ENCODE results near the gene CDKAL1.
"Not testable (repeated sequence)": the region's sequence is repeated elsewhere in the genome, so short reads cannot be mapped to it uniquely, and the experiment has no call there.

Gene CDKAL1

GRCh38 chr6:20554817-20555216, 20.6 kb downstream of the CDKAL1 start:
- DNase-seq: no peak

DNA sequence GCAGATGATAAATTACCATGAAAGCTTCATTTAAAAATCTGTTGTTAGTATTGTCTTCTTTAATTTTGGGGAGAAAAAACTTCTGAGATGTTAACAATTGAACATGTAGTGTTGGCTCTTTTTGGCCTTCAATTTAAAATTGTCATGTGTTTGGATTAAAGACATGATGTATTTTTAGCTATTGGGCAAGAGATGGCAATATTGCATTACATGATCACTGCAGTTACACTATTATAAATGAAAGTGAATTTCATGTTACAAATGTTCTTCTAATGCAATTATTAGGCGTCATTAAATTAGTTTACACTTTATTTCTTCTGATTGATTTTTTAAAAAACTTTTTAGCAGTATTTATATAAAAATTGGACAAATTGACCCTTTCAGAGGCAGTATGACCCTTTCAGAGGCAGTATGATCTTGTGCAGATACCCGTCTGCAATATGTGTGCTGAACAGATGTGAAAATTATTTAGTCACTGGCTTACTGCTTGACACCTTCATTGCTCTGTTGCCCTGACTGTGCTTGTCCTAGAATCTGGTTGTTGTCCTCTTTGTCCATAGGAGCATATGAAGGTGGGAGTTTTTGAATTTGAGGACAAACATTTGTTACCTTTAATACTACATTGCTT, 25.8 kb downstream of the CDKAL1 start:
- DNase-seq: no peak

- no peak for DNase-seq
Measured at GRCh38 chr6:20563377-20563776, 29.1 kb downstream of the CDKAL1 start.

DNA sequence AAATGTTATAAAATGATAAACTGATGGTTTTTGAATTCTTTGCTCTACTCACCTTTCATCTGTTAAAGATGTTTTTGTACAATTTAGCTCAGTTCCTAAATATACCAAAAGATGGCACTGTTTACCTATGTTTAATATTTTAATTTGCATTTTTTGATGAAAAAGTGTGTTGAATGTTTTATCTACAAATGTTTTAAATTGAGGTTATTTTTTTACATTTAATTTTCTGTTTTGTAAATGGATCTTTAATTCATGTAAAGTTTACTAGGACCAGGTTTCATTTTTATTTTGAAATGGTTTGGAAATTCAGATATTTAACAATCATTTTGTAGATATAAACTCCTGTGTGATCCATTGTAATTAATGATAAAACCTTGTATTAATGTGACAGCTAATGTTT, 30.0 kb downstream of the CDKAL1 start:
- no peak for DNase-seq

GRCh38 chr6:20564777-20565176, 30.5 kb downstream of the CDKAL1 start:
- DNase-seq: no peak

DNA sequence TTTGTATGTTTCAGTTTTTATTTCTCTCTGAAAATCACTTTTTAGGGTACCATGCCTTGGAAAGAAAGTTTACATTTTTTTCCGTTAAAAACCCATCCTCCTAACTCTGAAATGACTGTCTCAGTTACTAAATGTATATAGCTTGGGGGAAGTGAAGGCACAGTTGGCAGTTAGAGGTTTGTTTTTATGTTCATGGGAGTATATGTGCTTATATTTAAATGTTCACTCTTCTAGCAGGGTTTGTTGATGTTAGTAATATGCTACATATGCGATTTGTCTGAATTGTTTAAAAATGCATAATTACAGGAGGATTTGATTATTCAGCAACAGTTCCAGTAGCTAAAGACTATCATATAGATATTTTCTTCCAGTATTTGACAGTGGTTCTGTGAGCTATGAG, 31.1 kb downstream of the CDKAL1 start:
- no peak for DNase-seq

DNA sequence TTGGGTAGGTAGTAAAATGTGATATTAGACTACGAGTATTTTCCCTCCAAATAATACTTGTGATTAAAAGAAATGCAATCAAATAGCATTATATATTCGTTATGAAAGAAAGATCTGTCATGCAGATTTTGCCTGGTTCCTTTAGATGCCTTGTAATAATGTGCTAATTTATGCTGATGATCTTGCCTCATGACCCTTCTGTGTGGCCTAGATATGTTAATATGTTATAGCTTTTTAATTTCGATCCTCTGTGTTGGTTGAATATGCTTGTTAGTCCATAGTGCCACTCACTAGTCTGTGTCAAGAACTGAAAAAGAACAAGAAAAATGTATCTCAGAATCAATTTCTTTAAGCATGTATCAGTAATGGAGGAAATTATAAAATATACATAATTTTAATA, 31.9 kb downstream of the CDKAL1 start:
- DNase-seq: no peak

DNA sequence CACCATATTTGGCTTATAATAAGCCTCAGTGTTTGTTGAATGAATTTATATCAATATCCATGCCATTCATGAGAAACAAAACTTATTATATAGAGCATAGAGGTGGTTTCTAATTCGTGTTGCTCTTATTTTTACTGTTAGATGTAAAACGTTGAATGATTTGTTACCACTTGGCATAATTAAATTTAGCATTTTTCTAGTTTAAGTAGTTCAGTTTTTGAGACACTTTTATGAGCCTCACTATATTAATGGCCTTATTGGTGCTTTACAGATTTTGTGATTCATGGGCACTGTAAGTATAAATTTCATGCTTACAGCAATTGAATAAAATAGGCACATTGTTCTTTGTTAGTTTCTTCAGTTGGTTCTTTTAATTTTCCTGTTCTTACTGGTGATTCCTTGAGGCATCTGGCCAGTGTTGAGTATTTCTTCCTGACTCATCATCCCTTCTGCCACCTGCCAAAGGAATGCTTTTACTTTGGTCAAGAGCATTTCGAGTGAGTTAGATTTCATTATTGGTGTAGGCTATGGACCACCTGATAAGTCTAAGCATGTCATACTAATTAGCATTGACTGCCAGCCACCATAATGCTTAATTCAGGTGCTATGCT, 34.8 kb downstream of the CDKAL1 start:
- no peak for DNase-seq

DNA sequence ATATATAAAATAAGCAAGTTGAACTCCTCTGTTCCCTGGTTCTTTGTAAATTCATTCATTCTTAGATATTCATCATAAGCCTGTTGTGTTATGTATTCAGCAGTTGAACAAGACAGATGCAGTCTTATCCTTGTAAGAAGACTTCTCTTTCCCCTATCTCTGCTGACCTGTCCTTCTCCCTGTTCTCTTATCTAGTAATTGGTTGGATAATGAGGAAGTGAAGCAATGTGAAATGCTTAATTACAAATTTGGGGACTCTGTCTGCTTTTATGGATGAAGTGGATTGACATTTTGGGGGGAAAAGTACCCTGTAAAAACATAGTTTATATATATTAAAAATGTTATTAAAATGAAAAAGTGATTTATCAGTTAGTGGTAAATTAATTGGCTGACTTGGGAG, 37.0 kb downstream of the CDKAL1 start:
- DNase-seq: no peak

GRCh38 chr6:20572288-20572687, 38.0 kb downstream of the CDKAL1 start:
- no peak for DNase-seq

GRCh38 chr6:20572940-20573339, 38.7 kb downstream of the CDKAL1 start:
- DNase-seq: no peak

GRCh38 chr6:20574355-20574754, 40.1 kb downstream of the CDKAL1 start:
- DNase-seq: no peak

- DNase-seq: no peak
Measured at GRCh38 chr6:20575125-20575524, 40.9 kb downstream of the CDKAL1 start.

DNA sequence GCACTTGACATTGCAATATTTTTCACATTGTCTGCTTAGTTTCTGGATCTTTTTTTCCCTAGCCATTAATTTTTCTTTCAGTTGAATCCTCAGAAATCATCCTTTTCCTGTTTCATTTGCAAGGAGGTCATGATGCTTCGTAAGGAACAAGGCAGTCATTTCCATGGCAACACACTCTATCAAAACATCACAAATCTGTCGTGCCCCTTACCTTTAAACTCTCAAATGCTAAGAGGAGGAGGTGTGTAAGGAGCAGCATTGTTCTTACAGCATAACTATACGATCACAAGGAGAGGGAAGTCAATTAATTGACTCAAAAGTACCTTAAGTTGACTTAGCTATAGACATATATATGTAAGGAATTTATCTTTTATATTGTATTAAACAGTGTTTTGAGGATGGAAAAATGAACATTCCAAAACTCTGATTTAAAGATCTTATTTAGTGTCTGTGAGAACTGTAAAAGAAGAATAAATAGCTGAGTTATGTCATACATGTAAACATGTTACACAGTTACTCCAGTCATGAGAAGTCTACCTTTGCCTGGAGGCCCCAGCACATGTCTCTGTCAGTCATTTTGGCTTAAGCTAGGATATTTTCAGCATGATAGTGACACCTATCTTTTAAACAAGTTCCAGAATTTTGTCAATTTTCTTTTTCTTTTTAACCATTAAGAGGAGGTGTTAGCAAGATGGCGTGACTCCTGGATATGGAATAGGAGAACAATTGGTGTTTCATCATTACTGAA, 41.6 kb downstream of the CDKAL1 start:
- DNase-seq: no peak

DNA sequence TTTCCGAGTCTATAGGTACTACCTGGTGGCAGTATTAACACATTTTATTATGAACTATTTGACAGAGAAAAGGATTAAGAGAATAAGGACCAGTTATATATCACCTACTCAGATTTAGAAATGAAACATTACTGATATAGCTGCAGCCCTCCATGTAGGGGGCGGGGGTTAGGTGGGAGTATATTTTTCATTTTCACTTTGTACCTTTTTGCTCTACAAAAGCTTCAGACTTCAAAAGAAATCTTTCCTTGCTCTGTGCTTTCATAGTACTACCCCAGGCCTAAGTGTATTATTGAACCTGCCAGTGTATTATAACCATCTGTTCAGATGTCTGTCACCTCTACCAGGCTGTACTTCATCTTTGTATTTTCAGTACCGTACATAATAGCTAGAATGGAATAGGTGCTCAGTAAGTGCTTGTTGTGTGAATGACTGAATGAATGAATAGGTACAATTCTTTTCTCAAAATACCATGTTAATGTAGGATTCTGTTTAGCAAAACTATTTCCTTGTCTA, 43.0 kb downstream of the CDKAL1 start:
- DNase-seq: no peak

- no peak for DNase-seq
Measured at GRCh38 chr6:20581070-20581469, 46.8 kb downstream of the CDKAL1 start.

- DNase-seq: no peak
Measured at GRCh38 chr6:20582586-20583443, 48.6 kb downstream of the CDKAL1 start.

DNA sequence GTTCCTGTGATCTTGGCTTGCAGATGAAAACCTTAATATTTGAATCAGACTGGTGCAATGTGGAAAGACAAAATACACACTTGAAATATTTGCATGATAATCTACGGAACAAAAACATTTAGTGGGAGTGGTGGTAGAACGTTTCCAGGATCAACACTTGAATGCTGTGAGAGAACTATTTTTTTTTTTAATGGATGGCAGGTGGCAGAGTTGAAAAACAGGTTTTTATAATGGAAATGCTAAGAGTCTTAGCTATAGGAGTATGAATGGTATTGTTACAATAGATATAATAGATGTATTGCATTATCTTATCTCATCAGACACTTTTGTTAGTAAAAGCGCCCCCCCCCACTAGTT, 49.2 kb downstream of the CDKAL1 start:
- DNase-seq: no peak

DNA sequence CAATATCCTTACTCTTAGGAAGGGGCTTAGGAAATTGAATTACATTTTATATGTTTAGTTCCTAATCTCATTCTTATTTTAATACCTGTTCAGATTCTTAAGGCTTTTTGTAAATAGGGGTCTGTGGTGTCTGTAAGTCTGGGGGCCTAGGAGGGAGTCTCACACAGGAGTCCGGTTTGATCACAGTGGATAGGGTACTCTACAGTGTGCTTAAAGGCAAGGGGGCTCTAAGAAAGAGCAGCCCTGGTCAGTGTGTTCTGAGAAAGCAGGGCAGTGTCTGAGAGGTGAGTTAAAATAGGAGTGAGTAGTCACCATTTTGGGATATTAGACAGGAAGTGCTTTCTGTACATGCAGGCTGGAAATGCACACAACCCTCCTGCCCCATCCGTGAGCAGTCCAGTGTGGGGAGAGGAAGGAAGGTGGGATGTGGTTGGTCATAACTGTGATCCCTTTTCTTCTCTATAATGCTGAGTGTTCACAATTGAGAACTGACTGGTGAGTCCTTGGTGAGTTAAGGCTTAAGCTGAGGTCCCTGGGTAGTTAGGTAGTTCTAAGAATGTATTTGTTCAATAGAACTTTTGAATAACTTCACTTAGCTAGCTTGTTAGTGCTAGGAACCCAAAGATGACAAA, 50.0 kb downstream of the CDKAL1 start:
- no peak for DNase-seq

- no peak for DNase-seq
Measured at GRCh38 chr6:20589266-20589665, 55.0 kb downstream of the CDKAL1 start.

DNA sequence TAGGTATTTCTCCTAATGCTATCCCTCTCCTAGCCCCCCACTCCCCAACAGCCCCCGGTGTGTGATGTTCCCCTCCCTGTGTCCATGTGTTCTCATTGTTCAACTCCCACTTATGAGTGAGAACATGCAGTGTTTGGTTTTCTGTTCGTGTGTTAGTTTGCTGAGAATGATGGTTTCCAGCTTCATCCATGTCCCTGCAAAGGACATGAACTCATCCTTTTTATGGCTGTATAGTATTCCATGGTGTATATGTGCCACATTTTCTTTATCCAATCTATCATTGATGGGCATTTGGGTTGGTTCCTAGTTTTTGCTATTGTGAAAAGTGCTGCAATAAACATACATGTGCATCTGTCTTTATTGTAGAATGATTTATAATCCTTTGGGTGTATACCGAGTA, 56.2 kb downstream of the CDKAL1 start:
- not testable (repeated sequence) for DNase-seq

GRCh38 chr6:20594299-20594853, 60.1 kb downstream of the CDKAL1 start:
- not testable (repeated sequence) for DNase-seq
